ENCODE results near the gene ZCCHC4.

- TF ChIP-seq CTCF (IDR thresholded peaks at IDR 0.05) (no peak), POLR2AphosphoS5 (IDR thresholded peaks at IDR 0.05) (no peak), POLR2A (IDR thresholded peaks at IDR 0.05) (no peak)
Observed at GRCh38 chr4:25320336-25320735, 7.8 kb downstream of the ZCCHC4 start.
